Fibroblast of villous mesenchyme (primary cell): ENCODE measurements around the gene NR6A1. TPM values are rescaled to one million over a fixed set of nuclear protein-coding genes. Genes with fewer than 3 reads are reported as not detected.
A peak's percentile ranks its signal among the peaks of the same experiment; 100 is the strongest.

ENCODE experiments used
- DNase-seq: peaks from one replicate; pipeline ENCODE4 v3.0.0-alpha.2; 2010; ENCODE audit warnings: low read depth
- H3K4me3 ChIP-seq: 2 replicates; pipeline ENCODE4 v1.5.1; 2011; ENCODE audit warnings: low read depth, mild to moderate bottlenecking, low read length
- total RNA-seq: library from RNA; depleted of rRNA; stranded (reverse); fragments of >200 nt; gene quantifications from 2 replicates; pipeline ENCODE4 v1.2.3, GENCODE V29; 2012
- TF ChIP-seq, protein P1 (sequence below): IDR thresholded peaks from 2 replicates; pipeline ENCODE4 v1.5.1; 2012; ENCODE audit warnings: low read depth, mild to moderate bottlenecking, low read length; ENCODE audit not compliant: insufficient read depth

The NR6A1 gene
- total RNA-seq, 1 donor = under 0.01 TPM

DNA sequence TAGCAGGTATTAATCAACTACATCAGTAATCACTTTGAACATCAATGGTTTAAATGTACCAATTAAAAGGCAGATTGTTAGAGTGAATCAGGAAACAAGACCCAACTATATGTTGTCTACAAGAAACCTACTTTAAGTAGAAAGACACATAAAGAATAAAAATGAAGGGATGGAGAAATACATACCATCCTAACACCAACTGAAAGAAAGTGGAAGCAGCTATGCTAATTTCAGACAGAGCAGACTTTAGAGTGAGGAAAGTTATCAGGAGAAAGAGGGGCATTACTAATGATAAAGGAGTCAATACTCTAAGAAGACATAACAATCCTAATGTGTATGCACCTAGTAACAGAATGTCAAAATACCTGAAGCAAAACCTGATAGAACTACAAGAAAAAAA lies 125.8 kb downstream of the NR6A1 start:
- TF ChIP-seq, protein P1, sequence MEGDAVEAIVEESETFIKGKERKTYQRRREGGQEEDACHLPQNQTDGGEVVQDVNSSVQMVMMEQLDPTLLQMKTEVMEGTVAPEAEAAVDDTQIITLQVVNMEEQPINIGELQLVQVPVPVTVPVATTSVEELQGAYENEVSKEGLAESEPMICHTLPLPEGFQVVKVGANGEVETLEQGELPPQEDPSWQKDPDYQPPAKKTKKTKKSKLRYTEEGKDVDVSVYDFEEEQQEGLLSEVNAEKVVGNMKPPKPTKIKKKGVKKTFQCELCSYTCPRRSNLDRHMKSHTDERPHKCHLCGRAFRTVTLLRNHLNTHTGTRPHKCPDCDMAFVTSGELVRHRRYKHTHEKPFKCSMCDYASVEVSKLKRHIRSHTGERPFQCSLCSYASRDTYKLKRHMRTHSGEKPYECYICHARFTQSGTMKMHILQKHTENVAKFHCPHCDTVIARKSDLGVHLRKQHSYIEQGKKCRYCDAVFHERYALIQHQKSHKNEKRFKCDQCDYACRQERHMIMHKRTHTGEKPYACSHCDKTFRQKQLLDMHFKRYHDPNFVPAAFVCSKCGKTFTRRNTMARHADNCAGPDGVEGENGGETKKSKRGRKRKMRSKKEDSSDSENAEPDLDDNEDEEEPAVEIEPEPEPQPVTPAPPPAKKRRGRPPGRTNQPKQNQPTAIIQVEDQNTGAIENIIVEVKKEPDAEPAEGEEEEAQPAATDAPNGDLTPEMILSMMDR = no peak
- no peak for DNase-seq
- no peak overlapping the region for H3K4me3 ChIP-seq

DNA sequence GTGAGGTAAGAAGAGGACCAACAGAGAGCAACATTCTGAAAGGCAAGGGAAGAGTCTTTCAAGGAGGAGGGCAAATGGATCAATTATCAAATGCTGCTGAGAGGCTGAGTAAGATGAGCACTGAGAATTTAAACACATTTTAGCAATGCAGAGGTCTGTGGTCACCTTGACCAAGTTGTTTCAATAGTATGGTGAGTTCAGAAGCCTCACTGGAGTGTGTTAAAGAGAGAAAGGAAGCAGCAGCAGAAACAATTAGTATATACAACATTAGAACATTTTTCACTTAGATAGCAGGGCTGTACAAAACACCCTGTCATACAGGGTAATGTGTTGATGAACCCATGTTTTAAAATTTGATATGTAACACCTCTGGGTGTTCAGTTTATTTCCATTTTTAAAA lies 131.5 kb downstream of the NR6A1 start:
- no peak for DNase-seq
- no peak overlapping the region for H3K4me3 ChIP-seq
- TF ChIP-seq, protein P1 = no peak

DNA sequence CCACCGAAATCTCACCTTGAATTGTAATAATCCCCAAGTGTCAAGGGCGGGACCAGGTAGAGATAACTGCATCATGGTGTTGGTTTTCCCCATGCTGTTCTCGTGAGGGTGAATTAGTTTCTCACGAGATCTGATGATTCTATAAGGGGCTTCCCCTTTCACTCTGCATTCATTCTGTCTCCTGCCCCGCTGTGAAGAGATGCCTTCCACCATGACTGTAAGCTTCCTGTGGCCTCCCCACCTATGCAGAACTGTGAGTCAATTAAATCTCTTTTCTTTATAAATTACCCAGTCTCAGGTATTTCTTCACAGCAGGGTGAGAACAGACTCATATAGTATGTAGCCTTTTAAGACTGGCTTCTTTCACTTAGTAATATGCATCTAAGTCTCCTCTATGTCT lies 135.8 kb downstream of the NR6A1 start:
- DNase-seq = no peak
- TF ChIP-seq, protein P1 = no peak
- no peak overlapping the region for H3K4me3 ChIP-seq

DNA sequence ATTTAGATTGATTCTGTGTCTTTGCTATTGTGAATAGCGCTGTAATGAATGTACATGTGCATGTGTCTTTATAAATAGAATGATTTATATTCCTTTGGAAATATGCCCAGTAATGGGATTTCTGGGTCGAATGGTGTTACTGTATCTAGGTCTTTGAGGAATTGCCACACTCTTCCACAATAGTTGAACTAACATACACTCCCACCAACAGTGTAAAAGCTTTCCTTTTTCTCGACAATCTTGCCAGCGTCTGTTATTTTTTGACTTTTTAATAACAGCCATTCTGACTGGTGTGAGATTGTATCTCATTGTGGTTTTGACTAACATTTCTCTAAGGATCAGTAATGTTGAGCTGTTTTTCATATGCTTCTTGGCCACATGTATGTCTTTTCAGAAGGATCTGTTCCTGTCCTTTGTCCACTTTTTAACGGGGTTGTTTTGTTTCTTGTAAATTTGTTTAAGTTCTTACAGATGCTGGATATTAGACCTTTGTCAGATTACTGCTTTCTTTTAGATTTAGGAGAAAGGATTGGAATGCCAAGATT lies 139.0 kb downstream of the NR6A1 start:
- peak; percentile 88 for DNase-seq
- H3K4me3 ChIP-seq = no peak overlapping the region
- TF ChIP-seq, protein P1 = no peak

DNA sequence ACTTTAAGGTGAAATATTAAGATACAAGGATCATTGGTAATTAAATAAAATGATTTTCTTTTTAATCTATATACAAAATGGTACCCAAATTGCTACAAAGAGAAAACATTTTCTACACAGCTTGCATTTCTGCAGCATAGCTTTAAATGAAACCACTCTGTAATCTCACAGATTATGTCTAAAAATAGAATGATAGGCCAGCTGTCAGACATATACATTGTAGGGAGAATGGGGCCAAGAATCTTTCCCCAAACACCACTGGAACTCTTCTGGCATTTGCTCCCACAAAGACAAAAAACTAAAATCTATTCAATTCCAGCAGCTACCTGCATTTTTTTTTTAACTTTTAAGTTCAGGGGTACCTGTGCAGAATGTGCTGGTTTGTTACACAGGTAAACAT lies 139.8 kb downstream of the NR6A1 start:
- no peak for DNase-seq
- no peak overlapping the region for H3K4me3 ChIP-seq
- TF ChIP-seq, protein P1 = no peak

DNA sequence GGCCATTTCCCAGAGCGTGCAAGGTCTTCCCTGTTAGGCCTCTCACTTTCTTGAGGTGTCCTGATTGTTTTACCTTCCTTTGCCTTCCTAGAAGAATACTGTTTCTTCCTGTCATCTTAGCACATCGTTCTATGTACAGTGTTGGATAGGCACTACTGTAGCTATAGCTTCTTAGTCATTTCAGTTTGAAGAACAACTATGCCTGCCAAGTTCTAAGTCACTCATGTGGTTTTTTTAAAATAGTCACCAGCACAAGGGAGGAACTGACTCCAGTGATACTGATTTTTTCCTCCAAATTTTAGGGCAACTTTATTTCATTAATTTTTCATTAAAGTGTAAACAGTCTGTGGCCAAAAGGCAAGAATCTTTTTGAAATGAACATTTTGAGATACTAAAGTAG lies 141.5 kb downstream of the NR6A1 start:
- TF ChIP-seq, protein P1 = no peak
- no peak for DNase-seq
- no peak overlapping the region for H3K4me3 ChIP-seq

DNA sequence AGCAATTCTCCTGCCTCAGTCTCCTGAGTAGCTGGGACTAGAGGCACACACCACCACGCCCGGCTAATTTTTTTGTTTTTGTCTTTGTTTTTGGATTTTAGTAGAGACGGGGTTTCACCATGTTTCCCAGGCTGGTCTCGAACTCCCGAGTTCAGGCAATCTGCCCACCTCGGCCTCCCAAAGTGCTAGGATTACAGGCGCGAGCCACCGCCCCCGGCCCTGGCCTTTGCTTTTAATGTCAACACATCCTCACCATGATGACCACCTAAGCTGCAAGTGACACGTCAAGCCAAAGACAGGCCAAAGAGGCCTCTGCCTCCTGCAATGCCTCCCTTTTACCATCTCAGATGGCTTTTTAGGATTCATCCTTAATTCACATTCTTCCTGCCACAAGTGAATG lies 142.4 kb downstream of the NR6A1 start:
- TF ChIP-seq, protein P1 = no peak
- no peak overlapping the region for H3K4me3 ChIP-seq
- no peak for DNase-seq
